Lower lobe of right lung (tissue), 2 donors: ENCODE measurements around the gene C12orf56. TPM values are rescaled to one million over a fixed set of nuclear protein-coding genes. Genes with fewer than 3 reads are reported as not detected.

Experiments
- ATAC-seq, 2 donors: fragments of 200-7000 bp; cut with Tn5 transposase; one replicate each; pipeline ENCODE4 v1.9.1; 2020 to 2022; ENCODE audit warnings: mild to moderate bottlenecking in 2 of 2, moderate library complexity in 2 of 2
- DNase-seq: peaks from one replicate; pipeline ENCODE4 v3.0.0-alpha.2; 2020
- H3K27ac ChIP-seq: fragments of 200-600 bp; one replicate; pipeline ENCODE4 v1.8.0; 2022
- H3K27me3 ChIP-seq: fragments of 200-600 bp; one replicate; pipeline ENCODE4 v1.8.0; 2022; ENCODE audit warnings: low read depth
- H3K36me3 ChIP-seq: fragments of 200-600 bp; one replicate; pipeline ENCODE4 v1.8.0; 2022; ENCODE audit warnings: mild to moderate bottlenecking
- H3K4me1 ChIP-seq: fragments of 200-600 bp; one replicate; pipeline ENCODE4 v1.8.0; 2022
- H3K4me3 ChIP-seq: fragments of 200-600 bp; one replicate; pipeline ENCODE4 v1.8.0; 2022; ENCODE audit warnings: mild to moderate bottlenecking
- H3K9me3 ChIP-seq: fragments of 200-600 bp; one replicate; pipeline ENCODE4 v1.8.0; 2022
- intact Hi-C: fragments of 100-400 bp; cut with DNase I; formaldehyde crosslinking; loops from one replicate; pipeline ENCODE4 v1.11.0; 2022
- total RNA-seq: library from RNA; stranded (reverse); fragmentation: NEBNext Ultra II Directional; extraction: Animal tissue kit (Norgen Biotek cat#: 25700); gene quantifications from one replicate; pipeline ENCODE4 v1.2.1, GENCODE V29; 2021
- TF ChIP-seq, protein P1 (sequence below): fragments of 200-600 bp; IDR thresholded peaks from one replicate; pipeline ENCODE4 v1.8.0; 2022; ENCODE audit warnings: antibody characterized with exemption, mild to moderate bottlenecking
- donor health status: DM: no; HTN: yes; CAD: no; lungs with severe emphysema.

Gene C12orf56
- total RNA-seq, 1 donor from 2014 or later, result not detected

- ATAC-seq (no peak), DNase-seq (no peak)
- intact Hi-C loops, result no loop called here
- no peak overlapping the region for H3K27ac ChIP-seq
- TF ChIP-seq, protein P1, sequence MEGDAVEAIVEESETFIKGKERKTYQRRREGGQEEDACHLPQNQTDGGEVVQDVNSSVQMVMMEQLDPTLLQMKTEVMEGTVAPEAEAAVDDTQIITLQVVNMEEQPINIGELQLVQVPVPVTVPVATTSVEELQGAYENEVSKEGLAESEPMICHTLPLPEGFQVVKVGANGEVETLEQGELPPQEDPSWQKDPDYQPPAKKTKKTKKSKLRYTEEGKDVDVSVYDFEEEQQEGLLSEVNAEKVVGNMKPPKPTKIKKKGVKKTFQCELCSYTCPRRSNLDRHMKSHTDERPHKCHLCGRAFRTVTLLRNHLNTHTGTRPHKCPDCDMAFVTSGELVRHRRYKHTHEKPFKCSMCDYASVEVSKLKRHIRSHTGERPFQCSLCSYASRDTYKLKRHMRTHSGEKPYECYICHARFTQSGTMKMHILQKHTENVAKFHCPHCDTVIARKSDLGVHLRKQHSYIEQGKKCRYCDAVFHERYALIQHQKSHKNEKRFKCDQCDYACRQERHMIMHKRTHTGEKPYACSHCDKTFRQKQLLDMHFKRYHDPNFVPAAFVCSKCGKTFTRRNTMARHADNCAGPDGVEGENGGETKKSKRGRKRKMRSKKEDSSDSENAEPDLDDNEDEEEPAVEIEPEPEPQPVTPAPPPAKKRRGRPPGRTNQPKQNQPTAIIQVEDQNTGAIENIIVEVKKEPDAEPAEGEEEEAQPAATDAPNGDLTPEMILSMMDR, result no peak
- no peaks in the 10 kb centered on the region for H3K4me1 ChIP-seq
- no peaks in the 10 kb centered on the region for H3K9me3 ChIP-seq
- H3K36me3 ChIP-seq, result no peaks in the 10 kb centered on the region
- no peaks in the 10 kb centered on the region for H3K27me3 ChIP-seq
- H3K4me3 ChIP-seq, result no peak overlapping the region
Measured at GRCh38 chr12:64270411-64270810, 120.1 kb downstream of the C12orf56 start.

GRCh38 chr12:64269161-64269560 lies 121.4 kb downstream of the C12orf56 start:
- intact Hi-C loops, result no loop called here
- no peak overlapping the region for H3K4me3 ChIP-seq
- H3K36me3 ChIP-seq, result no peaks in the 10 kb centered on the region
- TF ChIP-seq, protein P1, result no peak
- no peaks in the 10 kb centered on the region for H3K4me1 ChIP-seq
- no peaks in the 10 kb centered on the region for H3K9me3 ChIP-seq
- DNase-seq (no peak), ATAC-seq (no peak)
- no peak overlapping the region for H3K27ac ChIP-seq
- H3K27me3 ChIP-seq, result no peaks in the 10 kb centered on the region

- TF ChIP-seq, protein P1, result no peak
- Histone ChIP-seq H3K9me3 (no peaks in the 10 kb centered on the region), H3K27ac (no peak overlapping the region), H3K4me1 (no peaks in the 10 kb centered on the region), H3K4me3 (no peak overlapping the region), H3K36me3 (no peaks in the 10 kb centered on the region), H3K27me3 (no peaks in the 10 kb centered on the region)
- no peak for ATAC-seq
- intact Hi-C loops, result no loop called here
- no peak for DNase-seq
Measured at GRCh38 chr12:64268409-64268808, 122.1 kb downstream of the C12orf56 start.

GRCh38 chr12:64265839-64266238 lies 124.7 kb downstream of the C12orf56 start:
- DNase-seq (no peak), ATAC-seq (no peak)
- Histone ChIP-seq H3K36me3 (no peaks in the 10 kb centered on the region), H3K9me3 (no peaks in the 10 kb centered on the region), H3K4me3 (no peak overlapping the region), H3K27ac (no peak overlapping the region), H3K4me1 (no peaks in the 10 kb centered on the region), H3K27me3 (no peaks in the 10 kb centered on the region)
- TF ChIP-seq, protein P1, result no peak
- intact Hi-C loops, result no loop called here

GRCh38 chr12:64261813-64262212 lies 128.7 kb downstream of the C12orf56 start:
- H3K27ac ChIP-seq, result no peak overlapping the region
- H3K4me1 ChIP-seq, result no peaks in the 10 kb centered on the region
- H3K9me3 ChIP-seq, result no peaks in the 10 kb centered on the region
- H3K36me3 ChIP-seq, result no peaks in the 10 kb centered on the region
- TF ChIP-seq, protein P1, result no peak
- ATAC-seq (no peak), DNase-seq (no peak)
- H3K27me3 ChIP-seq, result no peaks in the 10 kb centered on the region
- no peak overlapping the region for H3K4me3 ChIP-seq
- intact Hi-C loops, result no loop called here

GRCh38 chr12:64258576-64258975 lies 132.0 kb downstream of the C12orf56 start:
- Histone ChIP-seq H3K9me3 (no peaks in the 10 kb centered on the region), H3K27me3 (no peaks in the 10 kb centered on the region), H3K4me1 (no peaks in the 10 kb centered on the region), H3K4me3 (no peak overlapping the region), H3K27ac (no peak overlapping the region), H3K36me3 (no peaks in the 10 kb centered on the region)
- TF ChIP-seq, protein P1, result no peak
- intact Hi-C loops, result loop anchor here (5.0 kb wide), 1 partner anchor 421 kb away; no protein-coding TSS in a partner anchor
- no peak for ATAC-seq
- DNase-seq, result no peak
